Fibroblast of skin of back (primary cell): ENCODE results near the gene FHIT.
A peak's percentile ranks its signal among the peaks of the same experiment; 100 is the strongest.

ENCODE experiments used
- DNase-seq: peaks from one replicate; pipeline ENCODE4 v3.0.0-alpha.2; 2013

FHIT gene

DNA sequence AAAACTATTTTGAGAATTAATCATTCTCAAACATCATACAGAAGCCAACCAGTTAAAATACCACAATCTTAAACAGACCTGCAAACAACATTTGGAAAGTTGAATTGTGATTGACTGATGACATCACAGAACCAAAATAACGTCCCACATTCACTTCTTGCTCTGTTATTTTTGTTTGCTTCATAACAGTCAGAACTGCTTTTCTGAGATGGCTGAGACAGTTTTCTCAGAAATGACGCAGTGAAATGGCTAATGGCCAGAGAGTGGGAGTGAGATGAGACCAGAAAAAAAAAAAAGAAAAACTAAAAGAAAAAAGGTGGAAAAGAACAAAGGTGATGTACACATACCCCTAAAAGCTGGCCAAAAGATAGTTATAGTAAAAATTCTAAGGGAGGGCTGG is 1061.2 kb downstream of the FHIT start:
- no peak for DNase-seq

DNA sequence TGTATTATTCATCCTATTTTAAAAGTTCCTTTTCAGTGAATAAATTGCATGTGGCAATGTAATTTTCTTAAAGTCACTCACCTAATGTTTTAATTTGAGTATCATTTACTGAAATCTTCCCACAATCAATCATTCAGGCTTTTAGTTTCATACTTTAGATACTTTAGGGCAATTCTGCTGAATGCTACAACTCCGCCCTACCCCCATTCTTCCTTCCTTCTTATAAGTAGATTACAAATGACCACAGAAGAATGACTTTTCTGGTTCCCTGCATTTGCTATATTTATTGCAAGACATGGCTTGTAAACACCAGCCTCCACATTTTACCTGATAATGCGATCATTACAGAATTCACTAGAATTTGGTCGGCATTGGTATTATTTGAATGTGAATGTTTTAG is 1061.9 kb downstream of the FHIT start:
- DNase-seq: no peak

DNA sequence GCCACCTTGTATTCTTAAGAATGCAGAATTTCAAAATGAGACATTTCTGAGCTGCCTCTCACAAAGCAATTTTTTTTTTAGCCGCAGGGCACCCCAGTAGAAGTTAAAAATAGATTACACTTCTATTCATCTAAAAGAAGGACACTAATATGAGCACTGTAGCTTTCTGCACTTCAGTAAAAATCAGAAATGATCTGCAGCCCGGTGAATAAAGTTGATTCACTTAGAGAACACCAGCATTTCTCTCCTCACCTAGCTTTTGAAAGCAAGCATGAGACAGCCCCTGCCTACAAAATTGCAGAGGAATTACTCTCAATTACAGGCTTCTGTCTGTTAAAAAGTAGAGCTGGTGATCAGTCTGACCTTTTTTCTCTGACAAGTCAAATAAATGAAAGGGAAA is 1062.4 kb downstream of the FHIT start:
- no peak for DNase-seq

- no peak for DNase-seq
Measured at GRCh38 chr3:60187343-60187742, 1063.9 kb downstream of the FHIT start.

DNA sequence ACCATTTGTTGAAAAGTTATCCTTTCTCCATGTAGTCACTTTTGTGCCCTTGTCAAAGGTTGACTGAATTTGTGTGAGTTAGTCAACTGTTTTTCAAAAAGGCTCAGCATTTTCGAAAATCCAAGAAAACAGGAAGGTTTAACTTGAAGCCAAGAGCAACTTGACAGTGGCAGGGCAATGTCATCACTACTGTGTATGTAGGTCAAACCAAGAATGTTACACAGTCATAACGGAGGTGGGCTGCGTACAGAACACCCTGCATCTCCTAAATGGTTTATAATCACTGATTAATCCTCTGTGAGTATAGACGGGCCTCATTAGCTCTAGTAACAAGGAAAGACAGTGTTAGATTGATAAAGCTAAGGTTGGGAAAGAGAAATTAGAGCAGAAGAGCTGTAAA is 1064.9 kb downstream of the FHIT start:
- no peak for DNase-seq

DNA sequence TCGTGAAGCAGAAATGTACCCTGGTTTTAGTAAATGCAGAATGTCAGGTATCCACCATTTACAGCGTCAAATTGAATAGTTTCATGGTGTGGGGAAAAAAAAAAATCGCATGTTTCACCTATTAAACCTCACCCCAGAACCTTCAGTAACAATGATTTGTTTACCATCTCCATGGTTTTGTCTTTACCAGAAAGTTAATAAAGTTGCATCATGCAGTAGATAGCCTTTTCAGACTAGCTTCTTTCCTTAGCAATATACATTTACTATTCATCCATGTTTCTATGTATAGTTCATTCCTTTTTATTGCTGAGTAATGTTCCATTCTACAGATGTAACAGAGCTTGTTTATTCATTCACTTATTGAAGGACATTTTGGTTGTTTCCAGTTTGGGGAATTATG is 1066.1 kb downstream of the FHIT start:
- DNase-seq: no peak

DNA sequence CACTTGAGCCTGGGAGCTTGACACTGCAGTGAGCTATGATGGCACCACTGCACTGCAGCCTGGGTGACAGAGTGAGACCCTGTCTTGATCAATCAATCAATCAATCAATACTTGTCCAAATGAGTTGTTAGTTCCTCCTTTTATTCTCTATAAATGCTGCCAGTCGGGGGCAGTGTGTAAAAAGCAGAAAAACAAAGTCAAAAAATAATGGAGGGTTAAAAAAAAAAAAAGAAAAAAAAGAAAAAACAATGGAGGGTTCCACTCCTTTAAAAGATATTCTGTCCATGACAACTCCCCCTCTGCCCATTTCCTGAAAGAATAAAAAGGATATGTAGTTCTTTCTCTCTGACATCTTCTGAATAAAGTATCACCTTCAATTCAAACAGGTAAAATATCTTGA is 1068.6 kb downstream of the FHIT start:
- no peak for DNase-seq

DNA sequence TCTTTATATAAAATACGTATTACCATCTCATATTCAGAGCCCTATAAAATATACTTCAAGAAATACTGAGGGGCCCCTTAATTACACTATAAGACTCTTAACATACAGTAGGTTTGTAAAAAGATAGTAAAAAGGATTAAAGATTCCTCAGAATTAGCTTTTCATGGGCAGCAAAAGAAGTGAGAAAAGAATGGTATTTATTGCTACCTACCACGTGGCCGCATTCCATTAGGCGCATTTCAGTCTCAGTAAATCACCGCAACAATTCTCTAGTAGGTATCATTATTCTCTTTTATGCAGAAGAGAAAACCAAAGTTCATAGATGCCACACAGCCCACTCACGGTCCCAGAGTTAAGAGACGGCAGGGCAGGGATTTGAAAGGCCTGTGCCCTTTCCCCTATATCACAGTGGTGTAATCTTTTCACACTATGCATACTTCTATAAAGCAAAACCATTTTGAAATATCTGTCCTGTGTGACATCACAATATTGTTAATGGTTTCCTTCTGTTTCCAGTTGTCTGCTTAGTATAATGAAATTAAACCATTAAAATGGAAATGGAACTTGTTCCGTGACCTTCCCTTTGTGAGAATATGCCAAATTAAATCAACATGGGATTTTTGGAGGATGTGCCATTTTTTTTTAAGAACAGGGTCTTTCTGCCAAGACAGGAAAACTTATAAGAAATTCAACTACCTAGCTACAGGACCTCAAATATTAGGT is 1072.2 kb downstream of the FHIT start:
- DNase-seq: no peak

GRCh38 chr3:60177726-60178125 is 1073.5 kb downstream of the FHIT start:
- no peak for DNase-seq

GRCh38 chr3:60176614-60177013 is 1074.6 kb downstream of the FHIT start:
- DNase-seq: no peak

GRCh38 chr3:60175680-60176079 is 1075.6 kb downstream of the FHIT start:
- no peak for DNase-seq

- no peak for DNase-seq
Measured at GRCh38 chr3:60169755-60170154, 1081.5 kb downstream of the FHIT start.

DNA sequence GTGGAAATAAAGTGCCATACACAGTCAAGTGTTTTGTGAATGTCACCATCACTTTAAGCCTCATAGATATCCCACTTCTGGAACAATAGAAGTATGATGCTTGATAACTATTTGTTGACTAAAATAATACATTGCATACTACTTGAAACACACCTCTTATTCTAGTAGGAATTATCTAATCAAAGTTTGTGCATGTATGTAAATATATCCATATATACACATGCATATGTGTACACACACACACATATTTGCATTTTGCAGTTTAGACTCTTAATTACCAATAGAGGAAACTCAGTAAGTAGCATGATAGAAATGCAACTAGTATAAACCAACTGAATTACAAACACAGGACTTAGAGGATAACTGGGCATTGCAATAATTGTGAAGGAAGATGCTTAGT is 1084.1 kb downstream of the FHIT start:
- no peak for DNase-seq

DNA sequence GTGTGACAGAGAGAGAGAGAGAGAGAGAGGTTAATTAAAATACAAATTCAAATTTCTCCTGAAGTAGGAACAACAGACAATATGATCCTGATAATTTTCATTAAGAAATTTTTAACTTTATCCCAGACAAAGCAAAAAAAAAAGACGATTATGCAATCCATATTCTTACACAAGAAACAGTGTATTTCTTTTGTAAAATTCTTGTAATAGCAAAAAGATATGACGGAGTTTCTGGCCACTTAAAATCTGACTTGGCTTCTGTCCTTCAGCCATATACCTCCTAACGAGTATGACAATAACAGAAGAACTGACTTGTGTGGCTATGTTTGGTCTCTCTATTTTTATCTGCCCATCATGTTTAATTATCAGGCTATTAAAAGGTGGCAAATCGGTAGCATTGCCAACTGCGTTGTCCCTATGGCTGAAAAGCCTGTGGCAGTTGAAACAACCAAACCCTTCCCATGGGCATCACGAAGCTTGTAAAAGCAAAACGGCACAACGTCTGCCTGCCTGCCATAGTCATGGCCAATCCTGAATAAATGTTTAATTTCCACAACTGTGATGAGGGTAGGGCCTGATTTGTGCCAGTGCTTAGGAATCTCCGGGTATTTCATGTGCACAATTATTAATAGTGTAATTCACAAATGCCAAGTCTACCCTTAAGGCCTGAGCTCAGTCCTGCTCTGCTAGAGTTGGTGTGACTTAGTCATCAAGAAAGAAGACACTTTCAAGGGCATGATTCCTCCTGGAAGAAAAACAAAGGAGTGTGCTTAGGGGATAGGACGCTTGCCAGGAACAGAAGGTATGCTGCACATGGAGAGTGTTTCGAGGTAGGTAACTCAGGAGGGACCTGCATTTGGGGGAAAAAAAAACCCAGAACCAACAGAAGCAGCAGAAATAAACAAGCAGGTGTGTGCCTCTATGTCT is 1090.2 kb downstream of the FHIT start:
- DNase-seq: no peak

DNA sequence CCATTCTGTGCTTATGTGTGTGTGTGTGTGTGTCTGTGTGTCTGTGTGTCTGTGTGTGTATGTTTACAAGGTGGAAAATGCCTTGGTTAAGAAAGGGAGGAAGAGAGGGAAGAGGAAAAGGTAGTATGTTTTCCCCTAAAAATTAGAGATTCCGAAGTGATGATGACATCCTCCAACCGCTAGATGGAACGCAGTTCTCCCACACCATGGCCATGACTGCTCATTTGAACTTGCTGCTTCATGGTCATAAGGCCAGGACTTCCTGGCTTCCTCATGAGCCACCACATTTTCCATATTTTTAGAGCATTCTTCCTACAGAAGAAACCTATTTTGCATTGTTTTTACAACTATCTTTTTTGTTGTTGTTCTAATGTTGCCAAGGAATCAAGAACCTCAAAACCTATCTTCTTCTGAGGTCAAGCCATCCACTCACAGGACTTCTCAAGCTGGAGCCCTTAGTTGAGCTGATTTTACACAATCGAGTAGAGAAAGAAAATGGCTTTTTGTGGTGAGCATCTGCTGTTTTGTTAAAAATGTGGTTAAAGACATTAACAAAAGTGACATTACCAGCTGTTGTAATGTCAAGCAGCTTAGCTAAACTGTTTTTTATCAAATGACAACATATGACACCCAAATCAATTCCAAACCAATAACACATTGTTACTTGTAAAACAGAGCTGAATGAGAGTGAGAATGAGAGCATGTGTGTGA is 1091.0 kb downstream of the FHIT start:
- no peak for DNase-seq

- no peak for DNase-seq
Measured at GRCh38 chr3:60158035-60158434, 1093.2 kb downstream of the FHIT start.

DNA sequence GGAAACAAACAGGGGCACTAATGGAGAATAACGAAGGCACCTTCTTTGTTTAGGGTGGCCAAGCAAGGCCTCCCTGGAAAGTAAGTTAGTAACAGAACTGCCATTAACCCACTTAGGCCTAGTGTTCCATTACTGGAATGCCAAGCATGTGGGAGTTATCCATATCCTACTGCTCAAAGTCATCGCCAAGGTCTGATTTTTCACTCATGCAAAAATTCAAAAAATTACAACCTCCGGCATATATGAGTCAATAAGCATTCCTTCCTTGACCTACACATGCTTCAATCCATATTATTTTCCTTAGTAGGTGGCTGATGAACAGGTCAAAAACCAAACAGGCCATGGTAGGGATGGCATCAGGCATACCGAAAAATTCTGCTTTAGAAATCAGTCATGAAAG is 1097.2 kb downstream of the FHIT start:
- peak; percentile 5 for DNase-seq

- DNase-seq: no peak
Measured at GRCh38 chr3:60153221-60153999, 1097.8 kb downstream of the FHIT start.

DNA sequence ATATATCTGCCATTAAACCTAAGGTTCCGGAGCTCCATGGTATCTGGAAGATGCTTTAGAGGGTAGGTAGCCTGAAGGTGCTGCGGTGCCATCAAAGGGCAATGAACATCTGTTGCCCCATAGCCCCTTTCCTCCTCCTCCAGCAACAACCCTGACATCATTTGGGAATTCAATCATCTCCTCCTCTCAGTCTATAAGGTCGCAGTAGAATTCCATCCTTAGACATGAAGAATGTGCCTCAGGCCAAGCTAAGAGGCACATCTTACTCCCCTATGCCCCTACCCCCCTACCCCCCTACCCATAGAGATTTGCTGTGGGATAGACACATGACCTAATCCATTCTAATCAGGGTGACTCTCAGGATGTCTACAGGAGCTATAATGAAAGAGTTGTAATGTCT is 1101.8 kb downstream of the FHIT start:
- DNase-seq: no peak

DNA sequence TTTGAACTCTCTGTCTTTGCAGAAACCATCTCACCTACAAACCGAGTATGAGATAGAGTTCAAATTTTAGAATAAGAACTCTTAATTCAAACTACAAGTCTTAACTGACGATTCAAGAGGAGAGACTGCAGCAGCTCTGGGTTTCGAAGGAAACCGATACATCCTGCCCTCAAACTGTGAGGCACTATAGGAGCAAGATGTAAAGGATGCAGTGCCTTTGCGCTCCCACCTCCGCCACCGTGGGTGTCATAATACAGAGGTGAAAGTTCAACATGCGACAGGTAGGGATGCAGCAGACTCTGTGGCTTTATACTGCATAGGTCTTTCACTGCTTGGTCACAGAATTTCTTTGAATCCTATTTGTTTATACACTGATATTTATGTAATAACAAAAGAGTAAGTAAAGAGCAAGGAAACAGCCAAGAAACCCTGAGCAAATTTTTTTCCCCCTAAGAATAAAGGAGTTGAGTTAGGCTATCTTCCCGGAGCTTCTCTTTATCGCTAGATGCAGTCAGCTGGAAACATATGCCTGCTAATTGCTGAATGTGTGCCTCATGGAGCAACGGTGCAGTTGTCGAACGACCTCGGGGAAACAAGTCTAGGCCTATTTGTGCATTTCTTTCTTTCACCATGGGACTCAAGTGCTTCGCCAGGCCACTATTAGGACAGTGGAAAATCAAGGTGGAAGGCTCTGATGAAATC is 1103.9 kb downstream of the FHIT start:
- no peak for DNase-seq

- DNase-seq: no peak
Measured at GRCh38 chr3:60146121-60146520, 1105.1 kb downstream of the FHIT start.

- no peak for DNase-seq
Measured at GRCh38 chr3:60144071-60144470, 1107.2 kb downstream of the FHIT start.
